SK-N-SH treated with all-trans-retinoic acid at 6 μM for 48 hours (cell line): ENCODE measurements around the gene DPYD.

Experiments used
- ATAC-seq: fragments of 200-7000 bp; cut with Tn5 transposase; 3 replicates; pipeline ENCODE4 v1.9.1; 2020; ENCODE audit warnings: mild to moderate bottlenecking, moderate library complexity
- ARNTL ChIP-seq: fragments of 450-650 bp; formaldehyde crosslinking; IDR thresholded peaks from 2 replicates; pipeline ENCODE4 v1.5.0; 2020; ENCODE audit warnings: low read depth, mild to moderate bottlenecking, moderate library complexity, borderline replicate concordance
- BACH2 ChIP-seq: fragments of 250-450 bp; sonication (Bioruptor Pico); IDR thresholded peaks from 2 replicates; pipeline ENCODE4 v1.9.0; 2021; ENCODE audit warnings: mild to moderate bottlenecking, borderline replicate concordance
- CREB5 ChIP-seq: fragments of 250-450 bp; sonication (Bioruptor Pico); IDR thresholded peaks from 2 replicates; pipeline ENCODE4 v1.5.1; 2020; ENCODE audit warnings: low read depth, mild to moderate bottlenecking, moderate library complexity
- CSDC2 ChIP-seq: fragments of 250-450 bp; sonication (Bioruptor Pico); IDR thresholded peaks from 2 replicates; pipeline ENCODE4 v1.5.0; 2020; ENCODE audit warnings: mild to moderate bottlenecking, moderate library complexity
- CSRNP3 ChIP-seq: fragments of 250-450 bp; sonication (Bioruptor Pico); IDR thresholded peaks from 2 replicates; pipeline ENCODE4 v1.5.1; 2021; ENCODE audit warnings: mild to moderate bottlenecking, moderate library complexity
- ESRRG ChIP-seq: fragments of 250-450 bp; sonication (Bioruptor Pico); IDR thresholded peaks from 2 replicates; pipeline ENCODE4 v1.6.1; 2021; ENCODE audit warnings: mild to moderate bottlenecking
- GLIS3 ChIP-seq: fragments of 250-450 bp; sonication (Bioruptor Pico); IDR thresholded peaks from 2 replicates; pipeline ENCODE4 v1.5.0; 2020; ENCODE audit warnings: mild to moderate bottlenecking, moderate library complexity
- ISL1 ChIP-seq: fragments of 250-450 bp; sonication (Bioruptor Pico); IDR thresholded peaks from 2 replicates; pipeline ENCODE4 v2.1.2; 2022; ENCODE audit warnings: mild to moderate bottlenecking, moderate library complexity
- OSR1 ChIP-seq: fragments of 250-450 bp; sonication (Bioruptor Pico); IDR thresholded peaks from 2 replicates; pipeline ENCODE4 v1.8.0; 2022; ENCODE audit warnings: moderate library complexity, mild to moderate bottlenecking, inconsistent platforms
- PATZ1 ChIP-seq: fragments of 250-450 bp; sonication (Bioruptor Pico); IDR thresholded peaks from 2 replicates; pipeline ENCODE4 v1.8.0; 2020; ENCODE audit warnings: mild to moderate bottlenecking, moderate library complexity, borderline replicate concordance
- POU6F1 ChIP-seq: fragments of 250-450 bp; sonication (Bioruptor Pico); IDR thresholded peaks from 2 replicates; pipeline ENCODE4 v1.8.0; 2021; ENCODE audit warnings: low read depth, mild to moderate bottlenecking, moderate library complexity, borderline replicate concordance
- PPARA ChIP-seq: fragments of 250-450 bp; sonication (Bioruptor Pico); IDR thresholded peaks from 2 replicates; pipeline ENCODE4 v1.5.0; 2020; ENCODE audit warnings: mild to moderate bottlenecking, borderline replicate concordance
- RARB ChIP-seq: fragments of 250-450 bp; sonication (Bioruptor Pico); IDR thresholded peaks from 2 replicates; pipeline ENCODE4 v1.8.0; 2021; ENCODE audit warnings: mild to moderate bottlenecking, moderate library complexity
- SNAI2 ChIP-seq: fragments of 250-450 bp; sonication (Bioruptor Pico); IDR thresholded peaks from 2 replicates; pipeline ENCODE4 v1.5.0; 2020; ENCODE audit warnings: mild to moderate bottlenecking, moderate library complexity
- TOX ChIP-seq: fragments of 250-450 bp; sonication (Bioruptor Pico); IDR thresholded peaks from 2 replicates; pipeline ENCODE4 v1.8.0; 2021; ENCODE audit warnings: mild to moderate bottlenecking, moderate library complexity, borderline replicate concordance
- TSHZ2 ChIP-seq: fragments of 250-450 bp; sonication (Bioruptor Pico); IDR thresholded peaks from 2 replicates; pipeline ENCODE4 v1.5.0; 2020; ENCODE audit warnings: mild to moderate bottlenecking, moderate library complexity
- ZC3H10 ChIP-seq: fragments of 250-450 bp; sonication (Bioruptor Pico); IDR thresholded peaks from 2 replicates; pipeline ENCODE4 v1.5.1; 2021; ENCODE audit warnings: mild to moderate bottlenecking, moderate library complexity
- ZFP3 ChIP-seq: fragments of 250-450 bp; sonication (Bioruptor Pico); IDR thresholded peaks from 2 replicates; pipeline ENCODE4 v1.5.0; 2020; ENCODE audit warnings: mild to moderate bottlenecking, moderate library complexity
- ZFP30 ChIP-seq: fragments of 450-650 bp; formaldehyde crosslinking; IDR thresholded peaks from 2 replicates; pipeline ENCODE4 v1.5.0; 2022; ENCODE audit warnings: mild to moderate bottlenecking, moderate library complexity
- ZNF565 ChIP-seq: fragments of 450-650 bp; formaldehyde crosslinking; conservative IDR thresholded peaks from 2 replicates; pipeline ENCODE4 v1.5.0; 2020; ENCODE audit warnings: low read depth, mild to moderate bottlenecking, moderate library complexity
- ZNF70 ChIP-seq: fragments of 450-650 bp; formaldehyde crosslinking; IDR thresholded peaks from 2 replicates; pipeline ENCODE4 v1.5.0; 2020; ENCODE audit warnings: mild to moderate bottlenecking, moderate library complexity
- ZNF8 ChIP-seq: fragments of 450-650 bp; formaldehyde crosslinking; IDR thresholded peaks from 2 replicates; pipeline ENCODE4 v1.5.0; 2020; ENCODE audit warnings: mild to moderate bottlenecking, moderate library complexity

Gene DPYD

GRCh38 chr1:97396463-97396862 lies 524.4 kb downstream of the DPYD start:
- ATAC-seq = peak; percentile 85
- TF ChIP-seq POU6F1 (CRISPR knock-in tag) (no peak), ZC3H10 (CRISPR knock-in tag) (no peak)
- TF ChIP-seq, all 23 proteins: peak for 0

GRCh38 chr1:97392701-97393100 lies 528.1 kb downstream of the DPYD start:
- no peak for ATAC-seq
- TF ChIP-seq TSHZ2 (CRISPR knock-in tag) (no peak), ARNTL (CRISPR knock-in tag) (no peak), GLIS3 (no peak), POU6F1 (CRISPR knock-in tag) (no peak), ESRRG (no peak), PPARA (CRISPR knock-in tag) (no peak), ZNF8 (CRISPR knock-in tag) (no peak), ZNF70 (CRISPR knock-in tag) (no peak), SNAI2 (no peak), CSDC2 (CRISPR knock-in tag) (no peak), TOX (CRISPR knock-in tag) (no peak), ZNF565 (CRISPR knock-in tag) (no peak), ZC3H10 (CRISPR knock-in tag) (no peak), ZFP3 (no peak), ISL1 (no peak), BACH2 (CRISPR knock-in tag) (no peak), CSRNP3 (CRISPR knock-in tag) (no peak)

GRCh38 chr1:97385536-97386277 lies 535.1 kb downstream of the DPYD start:
- ATAC-seq = peak; percentile 49; the same call in 2 of the 3 replicates
- TF ChIP-seq PATZ1 (no peak), GLIS3 (no peak), ZFP30 (CRISPR knock-in tag) (no peak), OSR1 (CRISPR knock-in tag) (no peak), RARB (CRISPR knock-in tag) (no peak), PPARA (CRISPR knock-in tag) (no peak), ISL1 (no peak), ESRRG (no peak), CREB5 (CRISPR knock-in tag) (no peak), CSDC2 (CRISPR knock-in tag) (no peak), ARNTL (CRISPR knock-in tag) (no peak), SNAI2 (no peak), POU6F1 (CRISPR knock-in tag) (no peak), ZNF70 (CRISPR knock-in tag) (no peak), TOX (CRISPR knock-in tag) (no peak)
